NCI-H748 (cell line): ENCODE measurements around the gene ANAPC5.

Experiments used
- DNase-seq: peaks from one replicate; lab custom pipeline; 2025; ENCODE audit not compliant: unreplicated experiment; lab: John Stamatoyannopoulos, UW

Gene ANAPC5

GRCh38 chr12:121366063-121366459, 13.8 kb upstream of the ANAPC5 start:
- DNase-seq, result no peak

- DNase-seq, result no peak
These were observed 13.3 kb upstream of the ANAPC5 start for GRCh38 chr12:121365416-121366062.

- DNase-seq, result no peak
These were observed 12.5 kb upstream of the ANAPC5 start for GRCh38 chr12:121364683-121365121.

DNA sequence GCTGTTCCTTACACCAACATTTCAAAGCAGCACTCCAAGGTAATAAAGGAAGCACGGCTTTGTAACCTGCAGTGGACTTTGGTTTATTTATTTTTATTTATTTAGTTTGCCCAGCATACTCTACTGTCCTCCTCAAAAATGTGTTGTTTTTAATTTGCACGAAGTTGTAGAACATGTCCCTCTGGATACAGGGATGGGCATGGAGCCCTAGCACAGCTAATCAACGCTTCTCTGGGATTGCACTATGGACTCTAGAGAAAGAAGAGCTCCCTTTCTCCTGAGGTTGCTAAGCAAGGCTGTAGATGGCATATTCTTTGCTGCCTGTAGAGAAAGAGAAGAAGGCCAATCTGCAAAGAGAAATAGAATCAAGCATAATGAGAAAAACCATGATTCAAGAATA, 5.9 kb upstream of the ANAPC5 start:
- no peak for DNase-seq

DNA sequence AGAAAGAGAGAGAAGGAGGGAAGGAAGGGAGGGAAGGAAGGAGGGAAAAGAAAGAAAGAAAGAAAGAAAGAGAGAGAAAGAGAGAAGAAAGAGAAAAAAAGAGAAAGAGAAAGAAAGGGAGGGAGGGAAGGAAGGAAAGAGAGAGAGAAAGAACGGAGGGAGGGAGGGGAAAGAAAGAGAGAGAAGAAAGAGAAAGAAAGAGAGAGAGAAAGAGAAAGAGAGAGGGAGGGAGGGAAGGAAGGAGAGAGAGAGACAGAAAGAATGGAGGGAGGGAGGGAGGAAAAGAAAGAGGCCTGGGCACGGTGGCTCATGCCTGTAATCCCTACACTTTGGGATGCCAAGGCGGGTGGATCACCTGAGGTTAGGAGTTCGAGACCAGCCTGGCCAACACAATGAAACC, 5.1 kb upstream of the ANAPC5 start:
- DNase-seq, result no peak

DNA sequence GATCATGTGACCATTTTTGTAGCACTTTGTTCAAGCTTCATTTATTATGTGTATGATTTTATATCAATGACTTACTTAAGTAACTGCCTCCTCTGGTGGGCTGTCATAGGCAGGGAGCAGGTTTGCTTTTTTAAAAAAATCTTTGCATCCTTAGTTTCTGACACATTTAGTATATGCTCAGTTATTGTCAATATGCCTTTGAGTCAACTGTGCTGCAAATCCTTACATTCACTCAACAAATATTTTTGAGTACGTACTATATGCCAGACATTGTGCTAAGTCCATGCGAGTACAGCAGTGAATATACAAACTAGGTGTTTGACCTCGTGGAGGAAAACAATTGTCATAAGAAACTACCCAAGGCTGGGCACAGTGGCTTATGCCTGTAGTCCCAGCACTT, 4.4 kb upstream of the ANAPC5 start:
- DNase-seq, result no peak

- no peak for DNase-seq
These were observed 3.6 kb upstream of the ANAPC5 start for GRCh38 chr12:121355818-121356217.

DNA sequence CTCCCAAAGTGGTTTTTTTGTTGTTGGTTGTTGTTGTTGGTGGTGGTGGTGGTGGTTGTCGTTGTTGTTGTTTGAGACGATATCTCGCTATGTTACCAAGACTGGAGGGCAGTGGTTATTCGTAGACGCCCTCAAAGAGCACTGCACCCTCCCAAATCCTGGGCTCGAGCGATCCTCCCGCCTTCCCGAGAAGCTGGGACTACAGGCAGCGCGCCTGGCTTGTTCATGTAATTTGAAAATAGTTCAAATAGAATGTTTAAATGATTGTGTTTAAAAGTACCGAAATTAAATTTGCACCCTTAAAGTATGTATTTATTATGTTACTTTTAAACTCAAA, 439 bp upstream of the ANAPC5 start:
- peak; percentile 85 for DNase-seq

- DNase-seq, result no peak
These were observed 5.5 kb downstream of the ANAPC5 start for GRCh38 chr12:121346747-121347146.

DNA sequence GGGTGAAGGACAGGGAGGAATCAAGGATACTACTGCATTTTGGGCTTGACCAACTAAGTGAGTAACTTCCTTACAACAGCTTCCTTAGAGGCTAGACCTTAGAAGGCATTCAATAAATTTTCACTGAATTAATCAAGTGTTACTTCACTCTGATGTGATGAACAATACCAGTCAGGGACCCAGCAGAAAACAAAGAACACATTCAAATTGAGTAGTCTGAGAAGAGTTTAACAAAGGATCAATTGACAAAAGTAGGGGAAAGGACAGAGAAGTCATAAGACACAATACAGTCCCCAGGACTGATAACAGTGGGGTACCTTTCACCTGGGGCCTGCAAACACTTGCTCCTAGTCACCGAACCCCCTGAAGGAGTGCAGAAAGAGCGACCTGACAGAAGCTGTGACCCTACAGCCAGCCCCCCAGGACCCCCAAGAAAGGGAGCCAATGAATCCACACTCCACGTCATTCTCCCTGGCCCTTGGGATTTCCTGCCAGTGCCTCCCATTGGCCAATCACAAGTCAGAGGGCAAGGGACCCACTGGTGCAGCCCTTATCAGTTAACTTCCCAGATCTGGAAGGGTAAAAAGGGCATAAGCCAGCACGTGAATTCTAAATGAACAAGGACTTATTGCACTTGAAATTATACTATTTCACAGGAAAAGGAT, 6.9 kb downstream of the ANAPC5 start:
- DNase-seq, result no peak

DNA sequence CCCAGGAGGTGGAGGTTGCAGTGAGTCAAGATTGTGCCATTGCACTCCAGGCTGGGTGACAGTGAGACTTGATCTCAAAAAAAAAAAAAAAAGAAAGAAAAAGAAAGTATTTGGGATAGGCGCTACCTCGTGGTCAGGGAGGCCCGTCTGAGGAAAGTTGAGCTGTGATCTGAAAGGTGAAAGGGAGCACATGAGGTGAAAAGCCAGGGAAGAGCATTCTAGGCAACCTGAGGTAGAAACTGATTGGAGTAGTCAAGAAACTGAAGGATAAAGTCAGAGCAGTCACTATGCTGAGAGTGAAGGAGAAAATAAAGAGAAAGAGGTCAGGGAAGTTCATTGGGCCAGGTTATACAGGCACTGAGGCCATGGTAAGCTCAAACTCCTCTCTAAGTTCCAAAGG, 7.7 kb downstream of the ANAPC5 start:
- no peak for DNase-seq

GRCh38 chr12:121337416-121337815, 14.8 kb downstream of the ANAPC5 start:
- no peak for DNase-seq

- peak; percentile 67 for DNase-seq
These were observed 17.5 kb downstream of the ANAPC5 start for GRCh38 chr12:121334513-121335343.

DNA sequence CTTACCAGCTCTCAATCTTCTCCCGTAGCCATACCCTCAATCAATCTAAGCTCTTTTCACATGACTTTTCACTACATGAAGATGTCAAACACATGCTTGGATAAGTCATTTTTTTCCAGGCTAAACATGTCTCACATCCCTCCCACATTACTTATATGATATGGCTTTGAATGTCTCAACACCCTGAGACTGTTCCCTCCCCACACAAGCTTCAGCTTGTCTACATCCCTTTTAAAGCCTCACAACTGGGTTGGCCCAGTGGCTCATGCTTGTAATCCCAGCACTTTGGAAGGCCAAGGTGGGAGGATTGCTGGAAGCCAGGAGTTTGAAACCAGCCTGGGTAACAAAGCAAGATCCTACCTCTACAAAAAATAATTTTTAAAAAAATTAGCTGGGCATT, 18.5 kb downstream of the ANAPC5 start:
- DNase-seq, result no peak

- no peak for DNase-seq
These were observed 21.0 kb downstream of the ANAPC5 start for GRCh38 chr12:121331248-121331647.

DNA sequence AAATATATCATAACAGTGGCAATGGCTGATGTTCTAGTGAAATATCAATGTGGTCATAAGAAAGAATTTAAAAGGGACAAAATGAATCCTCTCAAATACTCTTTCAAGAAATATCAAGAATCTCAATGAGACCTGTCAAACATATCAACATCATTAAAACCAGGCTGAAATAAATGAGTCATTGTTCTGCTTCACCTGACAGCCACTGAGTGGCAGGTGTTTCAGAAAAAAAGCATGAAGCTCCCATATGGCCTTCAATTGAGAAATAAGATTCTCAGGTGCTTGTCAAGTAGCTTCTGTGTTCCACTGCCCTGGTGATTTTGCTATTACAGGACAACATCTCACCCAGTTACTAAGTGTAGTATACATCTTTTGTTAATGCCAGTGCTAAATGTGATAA, 21.5 kb downstream of the ANAPC5 start:
- DNase-seq, result no peak

DNA sequence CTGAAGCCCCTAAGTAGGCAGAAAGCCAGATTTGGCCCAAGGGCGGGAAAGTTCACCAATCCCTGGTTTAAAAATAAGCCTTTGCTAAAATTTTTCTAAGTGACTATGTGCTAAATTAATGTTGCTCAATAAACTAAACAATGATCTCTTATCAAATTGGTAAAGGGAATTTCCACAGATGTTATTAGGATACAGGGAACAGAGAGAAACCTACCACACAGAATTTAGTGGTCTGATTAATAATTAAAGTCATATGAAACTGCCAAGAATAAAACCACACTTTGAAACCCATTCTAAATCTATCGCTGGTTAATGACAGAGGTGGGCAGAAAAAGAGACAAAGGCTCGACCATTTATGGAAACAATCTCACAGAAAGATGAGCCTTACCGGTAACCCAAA, 22.0 kb downstream of the ANAPC5 start:
- no peak for DNase-seq

GRCh38 chr12:121328620-121329019, 23.6 kb downstream of the ANAPC5 start:
- no peak for DNase-seq

DNA sequence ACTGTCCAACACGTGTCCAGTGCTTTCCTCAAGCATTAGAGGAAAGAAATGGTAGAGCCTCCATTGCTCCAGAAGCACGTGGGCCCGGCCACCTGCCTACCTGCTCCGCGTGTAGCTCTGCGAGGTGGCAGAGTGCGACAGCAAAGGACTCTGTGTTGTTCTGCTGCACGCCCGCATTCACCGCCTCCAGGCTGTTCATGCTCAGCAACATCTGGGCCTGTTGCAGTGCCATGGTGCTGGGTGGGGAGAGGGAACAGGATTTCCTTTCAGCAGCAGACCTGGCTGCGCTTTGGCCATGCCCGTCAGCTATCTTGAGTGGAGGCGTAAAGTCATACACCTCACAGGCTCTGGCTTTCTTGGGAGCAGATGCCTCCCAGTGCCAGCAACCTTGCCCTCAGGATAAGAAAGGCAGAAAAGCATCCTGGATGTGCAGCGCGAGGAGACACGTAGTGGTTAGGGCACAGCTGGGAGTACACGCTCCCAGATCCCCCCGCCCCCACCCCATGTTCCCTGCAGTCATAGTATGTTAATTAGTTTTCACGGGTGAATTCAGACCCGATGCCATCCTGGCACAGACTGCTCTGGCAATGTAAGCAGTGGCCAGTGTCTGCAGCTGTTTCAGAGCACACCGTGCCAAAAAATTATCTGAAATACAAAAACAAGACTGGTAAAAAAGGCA, 25.1 kb downstream of the ANAPC5 start:
- DNase-seq, result no peak

- no peak for DNase-seq
These were observed 26.3 kb downstream of the ANAPC5 start for GRCh38 chr12:121325922-121326396.

DNA sequence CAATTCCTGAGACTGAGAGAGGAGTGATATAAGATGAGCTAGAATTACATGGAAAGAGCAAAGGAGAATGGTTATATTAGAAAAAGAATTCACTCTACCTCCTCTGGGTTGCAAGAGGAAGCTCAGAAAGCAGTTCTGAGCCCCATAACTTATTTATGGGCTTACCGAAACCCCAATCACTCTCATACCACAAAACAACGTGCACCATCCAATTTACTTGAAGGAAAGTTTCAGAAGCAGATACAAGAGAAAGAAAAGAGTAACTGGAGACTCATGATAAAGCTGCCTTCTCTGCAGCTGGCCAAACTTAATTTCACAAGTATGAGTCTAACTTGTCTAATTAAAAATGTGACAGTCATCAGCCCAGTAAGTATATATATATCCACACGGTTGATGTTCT, 28.3 kb downstream of the ANAPC5 start:
- no peak for DNase-seq
